ENCODE measurements around the gene BEX1. TPM values are rescaled to one million over a fixed set of nuclear protein-coding genes. Genes with fewer than 3 reads are reported as not detected.
"Not testable (repeated sequence)": the region's sequence is repeated elsewhere in the genome, so short reads cannot be mapped to it uniquely, and the experiment has no call there.

BEX1 gene
- polyA plus RNA-seq, 1 donor (not counting 4 experiments of a cell fraction or from before 2014, with no cell fraction given), result 6.4 TPM

- Histone ChIP-seq H3K4me1 (ENCODE audit: control insufficient read depth, extremely low read depth, insufficient read depth, low read length) (no peaks in the 10 kb centered on the region), H4K20me1 (ENCODE audit: control insufficient read depth, extremely low read depth, insufficient read depth, low read length) (no peaks in the 10 kb centered on the region), H3K4me3 (ENCODE audit: control insufficient read depth in 2 of 3, extremely low read depth in 1 of 3, insufficient read depth in 2 of 3, low read depth in 1 of 3, low read length in 3 of 3) (no peak overlapping the region), H3K79me2 (ENCODE audit: control insufficient read depth, insufficient read depth, low read length) (no peaks in the 10 kb centered on the region), H2AFZ (ENCODE audit: control insufficient read depth, low read length) (no peak overlapping the region), H3K9ac (ENCODE audit: control insufficient read depth, extremely low read depth, insufficient read depth, low read length) (no peak overlapping the region), H3K27me3 (ENCODE audit: control insufficient read depth, extremely low read depth, insufficient read depth, low read length) (no peaks in the 10 kb centered on the region), H3K36me3 (ENCODE audit: control insufficient read depth in 2 of 2, extremely low read depth in 1 of 2, insufficient read depth in 2 of 2, low read length in 2 of 2) (no peaks in the 10 kb centered on the region), H3K9me1 (ENCODE audit: control insufficient read depth, extremely low read depth, insufficient read depth, low read length) (no peaks in the 10 kb centered on the region), H3K9me3 (ENCODE audit: control insufficient read depth, low read depth, low read length) (no peaks in the 10 kb centered on the region), H3K4me2 (ENCODE audit: control insufficient read depth, extremely low read depth, insufficient read depth, low read depth, low read length) (no peak overlapping the region), H3K27ac (ENCODE audit: control insufficient read depth, insufficient read depth, low read length) (no peak overlapping the region)
- no peak for TF ChIP-seq EZH2 (IDR thresholded peaks at IDR 0.05; ENCODE audit: low read length)
- TF ChIP-seq, protein P1, sequence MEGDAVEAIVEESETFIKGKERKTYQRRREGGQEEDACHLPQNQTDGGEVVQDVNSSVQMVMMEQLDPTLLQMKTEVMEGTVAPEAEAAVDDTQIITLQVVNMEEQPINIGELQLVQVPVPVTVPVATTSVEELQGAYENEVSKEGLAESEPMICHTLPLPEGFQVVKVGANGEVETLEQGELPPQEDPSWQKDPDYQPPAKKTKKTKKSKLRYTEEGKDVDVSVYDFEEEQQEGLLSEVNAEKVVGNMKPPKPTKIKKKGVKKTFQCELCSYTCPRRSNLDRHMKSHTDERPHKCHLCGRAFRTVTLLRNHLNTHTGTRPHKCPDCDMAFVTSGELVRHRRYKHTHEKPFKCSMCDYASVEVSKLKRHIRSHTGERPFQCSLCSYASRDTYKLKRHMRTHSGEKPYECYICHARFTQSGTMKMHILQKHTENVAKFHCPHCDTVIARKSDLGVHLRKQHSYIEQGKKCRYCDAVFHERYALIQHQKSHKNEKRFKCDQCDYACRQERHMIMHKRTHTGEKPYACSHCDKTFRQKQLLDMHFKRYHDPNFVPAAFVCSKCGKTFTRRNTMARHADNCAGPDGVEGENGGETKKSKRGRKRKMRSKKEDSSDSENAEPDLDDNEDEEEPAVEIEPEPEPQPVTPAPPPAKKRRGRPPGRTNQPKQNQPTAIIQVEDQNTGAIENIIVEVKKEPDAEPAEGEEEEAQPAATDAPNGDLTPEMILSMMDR (optimal IDR thresholded peaks at IDR 0.05 in 1 of 3, IDR thresholded peaks at IDR 0.05 in 1 of 3, conservative IDR thresholded peaks at IDR 0.05 in 1 of 3; ENCODE audit: extremely low read depth in 1 of 3, insufficient read depth in 2 of 3, low read length in 3 of 3), result no peak
- DNase-seq (ENCODE audit: low read depth, low spot score), result no peak
- dilution Hi-C loops (cut with MboI; ENCODE audit: extremely low pct_ligation_motif_present, low sequenced_read_pairs), result no loop called here
- no peak for FAIRE-seq
Observed at GRCh38 chrX:103107836-103108235, 43.9 kb upstream of the BEX1 start.

- H3K9me3 ChIP-seq (ENCODE audit: control insufficient read depth, low read depth, low read length); H4K20me1 ChIP-seq (ENCODE audit: control insufficient read depth, extremely low read depth, insufficient read depth, low read length); H3K36me3 ChIP-seq (ENCODE audit: control insufficient read depth in 2 of 2, extremely low read depth in 1 of 2, insufficient read depth in 2 of 2, low read length in 2 of 2); H3K9ac ChIP-seq (ENCODE audit: control insufficient read depth, extremely low read depth, insufficient read depth, low read length); H2AFZ ChIP-seq (ENCODE audit: control insufficient read depth, low read length); H3K4me2 ChIP-seq (ENCODE audit: control insufficient read depth, extremely low read depth, insufficient read depth, low read depth, low read length); H3K9me1 ChIP-seq (ENCODE audit: control insufficient read depth, extremely low read depth, insufficient read depth, low read length); dilution Hi-C loops (cut with MboI; ENCODE audit: extremely low pct_ligation_motif_present, low sequenced_read_pairs); DNase-seq (ENCODE audit: low read depth, low spot score); H3K27me3 ChIP-seq (ENCODE audit: control insufficient read depth, extremely low read depth, insufficient read depth, low read length); H3K4me3 ChIP-seq (ENCODE audit: control insufficient read depth in 2 of 3, extremely low read depth in 1 of 3, insufficient read depth in 2 of 3, low read depth in 1 of 3, low read length in 3 of 3); H3K27ac ChIP-seq (ENCODE audit: control insufficient read depth, insufficient read depth, low read length); H3K79me2 ChIP-seq (ENCODE audit: control insufficient read depth, insufficient read depth, low read length); FAIRE-seq; H3K4me1 ChIP-seq (ENCODE audit: control insufficient read depth, extremely low read depth, insufficient read depth, low read length): not testable (repeated sequence)
Observed at GRCh38 chrX:103107227-103107737, 43.3 kb upstream of the BEX1 start.

GRCh38 chrX:103104370-103104769 lies 40.4 kb upstream of the BEX1 start:
- H2AFZ ChIP-seq (ENCODE audit: control insufficient read depth, low read length); H3K4me2 ChIP-seq (ENCODE audit: control insufficient read depth, extremely low read depth, insufficient read depth, low read depth, low read length); H3K9me3 ChIP-seq (ENCODE audit: control insufficient read depth, low read depth, low read length); H3K79me2 ChIP-seq (ENCODE audit: control insufficient read depth, insufficient read depth, low read length); H4K20me1 ChIP-seq (ENCODE audit: control insufficient read depth, extremely low read depth, insufficient read depth, low read length); H3K9ac ChIP-seq (ENCODE audit: control insufficient read depth, extremely low read depth, insufficient read depth, low read length); DNase-seq (ENCODE audit: low read depth, low spot score); H3K27ac ChIP-seq (ENCODE audit: control insufficient read depth, insufficient read depth, low read length); H3K4me1 ChIP-seq (ENCODE audit: control insufficient read depth, extremely low read depth, insufficient read depth, low read length); H3K9me1 ChIP-seq (ENCODE audit: control insufficient read depth, extremely low read depth, insufficient read depth, low read length); H3K27me3 ChIP-seq (ENCODE audit: control insufficient read depth, extremely low read depth, insufficient read depth, low read length); H3K36me3 ChIP-seq (ENCODE audit: control insufficient read depth in 2 of 2, extremely low read depth in 1 of 2, insufficient read depth in 2 of 2, low read length in 2 of 2); dilution Hi-C loops (cut with MboI; ENCODE audit: extremely low pct_ligation_motif_present, low sequenced_read_pairs); FAIRE-seq; H3K4me3 ChIP-seq (ENCODE audit: control insufficient read depth in 2 of 3, extremely low read depth in 1 of 3, insufficient read depth in 2 of 3, low read depth in 1 of 3, low read length in 3 of 3): not testable (repeated sequence)

- H3K27ac ChIP-seq (ENCODE audit: control insufficient read depth, insufficient read depth, low read length); H3K9ac ChIP-seq (ENCODE audit: control insufficient read depth, extremely low read depth, insufficient read depth, low read length); H3K27me3 ChIP-seq (ENCODE audit: control insufficient read depth, extremely low read depth, insufficient read depth, low read length); H3K4me3 ChIP-seq (ENCODE audit: control insufficient read depth in 2 of 3, extremely low read depth in 1 of 3, insufficient read depth in 2 of 3, low read depth in 1 of 3, low read length in 3 of 3); DNase-seq (ENCODE audit: low read depth, low spot score); H3K9me3 ChIP-seq (ENCODE audit: control insufficient read depth, low read depth, low read length); H3K9me1 ChIP-seq (ENCODE audit: control insufficient read depth, extremely low read depth, insufficient read depth, low read length); dilution Hi-C loops (cut with MboI; ENCODE audit: extremely low pct_ligation_motif_present, low sequenced_read_pairs); H3K36me3 ChIP-seq (ENCODE audit: control insufficient read depth in 2 of 2, extremely low read depth in 1 of 2, insufficient read depth in 2 of 2, low read length in 2 of 2); H3K4me2 ChIP-seq (ENCODE audit: control insufficient read depth, extremely low read depth, insufficient read depth, low read depth, low read length); H2AFZ ChIP-seq (ENCODE audit: control insufficient read depth, low read length); H4K20me1 ChIP-seq (ENCODE audit: control insufficient read depth, extremely low read depth, insufficient read depth, low read length); H3K79me2 ChIP-seq (ENCODE audit: control insufficient read depth, insufficient read depth, low read length); H3K4me1 ChIP-seq (ENCODE audit: control insufficient read depth, extremely low read depth, insufficient read depth, low read length); FAIRE-seq: not testable (repeated sequence)
Observed at GRCh38 chrX:103103866-103104265, 39.9 kb upstream of the BEX1 start.

Data from keratinocyte (primary cell).